ENCODE results near the gene MYH11.

The MYH11 gene

GRCh38 chr16:15856901-15857698 lies at the start of gene MYH11:
TSS of gene MYH11 (minus strand) at chr16:15857028. CDS start at chr16:15838252, 18,776 bp downstream.
- Histone ChIP-seq H3K4me2 (ENCODE audit: low read length) (peak within 1 kb of the TSS; percentile 6; the same call in 1 of the 2 replicates), H3K4me1 (ENCODE audit: insufficient read depth, low read length, severe bottlenecking) (peaks cover 9% of the 10 kb centered on the region), H3K9ac (ENCODE audit: low read length) (no peak within 1 kb of the TSS), H3K9me3 (ENCODE audit: low read length) (no peaks in the 10 kb centered on the region), H3K4me3 (ENCODE audit: low read depth, low read length, poor library complexity, severe bottlenecking) (no peak within 1 kb of the TSS), H4K20me1 (ENCODE audit: insufficient read depth, low read length) (no peaks in the 10 kb centered on the region), H3K36me3 (ENCODE audit: insufficient read depth, low read length) (no peaks in the 10 kb centered on the region), H3K79me2 (ENCODE audit: insufficient read depth, low read length) (no peaks in the 10 kb centered on the region), H3K27ac (ENCODE audit: low read depth, low read length, poor library complexity, severe bottlenecking) (no peak within 1 kb of the TSS), H3K27me3 (ENCODE audit: insufficient read depth, low read length) (peaks cover 17% of the 10 kb centered on the region; the same call in 1 of the 2 replicates), H3F3A (ENCODE audit: insufficient read depth, low read length) (no peaks in the 10 kb centered on the region), H2AFZ (ENCODE audit: low read length) (no peak within 1 kb of the TSS), H3K9me2 (ENCODE audit: low read depth, low read length) (no peaks in the 10 kb centered on the region)
- TF ChIP-seq, protein P1, sequence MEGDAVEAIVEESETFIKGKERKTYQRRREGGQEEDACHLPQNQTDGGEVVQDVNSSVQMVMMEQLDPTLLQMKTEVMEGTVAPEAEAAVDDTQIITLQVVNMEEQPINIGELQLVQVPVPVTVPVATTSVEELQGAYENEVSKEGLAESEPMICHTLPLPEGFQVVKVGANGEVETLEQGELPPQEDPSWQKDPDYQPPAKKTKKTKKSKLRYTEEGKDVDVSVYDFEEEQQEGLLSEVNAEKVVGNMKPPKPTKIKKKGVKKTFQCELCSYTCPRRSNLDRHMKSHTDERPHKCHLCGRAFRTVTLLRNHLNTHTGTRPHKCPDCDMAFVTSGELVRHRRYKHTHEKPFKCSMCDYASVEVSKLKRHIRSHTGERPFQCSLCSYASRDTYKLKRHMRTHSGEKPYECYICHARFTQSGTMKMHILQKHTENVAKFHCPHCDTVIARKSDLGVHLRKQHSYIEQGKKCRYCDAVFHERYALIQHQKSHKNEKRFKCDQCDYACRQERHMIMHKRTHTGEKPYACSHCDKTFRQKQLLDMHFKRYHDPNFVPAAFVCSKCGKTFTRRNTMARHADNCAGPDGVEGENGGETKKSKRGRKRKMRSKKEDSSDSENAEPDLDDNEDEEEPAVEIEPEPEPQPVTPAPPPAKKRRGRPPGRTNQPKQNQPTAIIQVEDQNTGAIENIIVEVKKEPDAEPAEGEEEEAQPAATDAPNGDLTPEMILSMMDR (IDR thresholded peaks at IDR 0.05; ENCODE audit: low read length) = no peak
- TF ChIP-seq EZH2 (IDR thresholded peaks at IDR 0.05; ENCODE audit: borderline replicate concordance, low read length) = no peak

- TF ChIP-seq, protein P1 (IDR thresholded peaks at IDR 0.05; ENCODE audit: low read length) = no peak
- no peak for TF ChIP-seq EZH2 (IDR thresholded peaks at IDR 0.05; ENCODE audit: borderline replicate concordance, low read length)
- Histone ChIP-seq H3K4me3 (ENCODE audit: low read depth, low read length, poor library complexity, severe bottlenecking) (no peak overlapping the region), H3K27ac (ENCODE audit: low read depth, low read length, poor library complexity, severe bottlenecking) (no peak overlapping the region)
Observed at GRCh38 chr16:15906439-15906838, 49.6 kb upstream of the MYH11 start.

DNA sequence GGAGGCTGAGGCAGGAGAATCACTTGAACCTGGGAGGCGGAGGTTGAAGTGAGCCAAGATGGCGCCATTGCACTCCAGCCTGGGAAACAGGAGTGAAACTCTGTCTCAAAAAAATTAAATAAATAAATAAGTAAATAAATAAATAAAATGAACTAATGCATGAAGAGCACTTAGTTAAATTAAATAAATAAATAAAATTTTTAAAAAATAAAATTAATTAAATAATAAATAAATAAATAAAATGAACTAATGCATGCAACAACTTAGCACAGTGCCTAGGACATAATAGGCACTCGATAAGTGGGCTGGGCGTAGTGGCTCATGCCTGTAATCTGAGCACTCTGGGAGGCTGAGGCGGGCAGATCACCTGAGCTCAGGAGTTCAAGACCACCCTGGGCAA lies 47.1 kb upstream of the MYH11 start:
- Histone ChIP-seq H3K9me2 (ENCODE audit: low read depth, low read length) (no peaks in the 10 kb centered on the region), H3K9me3 (ENCODE audit: low read length) (no peaks in the 10 kb centered on the region), H2AFZ (ENCODE audit: low read length) (no peak overlapping the region), H3K36me3 (ENCODE audit: insufficient read depth, low read length) (no peaks in the 10 kb centered on the region), H3K4me1 (ENCODE audit: insufficient read depth, low read length, severe bottlenecking) (peaks cover 15% of the 10 kb centered on the region), H3K27ac (ENCODE audit: low read depth, low read length, poor library complexity, severe bottlenecking) (no peak overlapping the region), H3K4me3 (ENCODE audit: low read depth, low read length, poor library complexity, severe bottlenecking) (no peak overlapping the region), H3K9ac (ENCODE audit: low read length) (no peak overlapping the region), H3K27me3 (ENCODE audit: insufficient read depth, low read length) (no peaks in the 10 kb centered on the region), H3K79me2 (ENCODE audit: insufficient read depth, low read length) (no peaks in the 10 kb centered on the region), H3K4me2 (ENCODE audit: low read length) (no peak overlapping the region), H3F3A (ENCODE audit: insufficient read depth, low read length) (no peaks in the 10 kb centered on the region), H4K20me1 (ENCODE audit: insufficient read depth, low read length) (no peaks in the 10 kb centered on the region)
- no peak for TF ChIP-seq EZH2 (IDR thresholded peaks at IDR 0.05; ENCODE audit: borderline replicate concordance, low read length)
- TF ChIP-seq, protein P1 (IDR thresholded peaks at IDR 0.05; ENCODE audit: low read length) = no peak

More at GRCh38 chr16:15906439-15906838, 49.6 kb upstream of the MYH11 start:
- Histone ChIP-seq H3K9me2 (ENCODE audit: low read depth, low read length) (no peaks in the 10 kb centered on the region), H3K9me3 (ENCODE audit: low read length) (no peaks in the 10 kb centered on the region), H3K79me2 (ENCODE audit: insufficient read depth, low read length) (no peaks in the 10 kb centered on the region), H3K27me3 (ENCODE audit: insufficient read depth, low read length) (no peaks in the 10 kb centered on the region), H3K9ac (ENCODE audit: low read length) (no peak overlapping the region), H3K36me3 (ENCODE audit: insufficient read depth, low read length) (no peaks in the 10 kb centered on the region), H4K20me1 (ENCODE audit: insufficient read depth, low read length) (no peaks in the 10 kb centered on the region), H2AFZ (ENCODE audit: low read length) (no peak overlapping the region), H3F3A (ENCODE audit: insufficient read depth, low read length) (no peaks in the 10 kb centered on the region), H3K4me1 (ENCODE audit: insufficient read depth, low read length, severe bottlenecking) (peaks cover 10% of the 10 kb centered on the region), H3K4me2 (ENCODE audit: low read length) (no peak overlapping the region)

All from OCI-LY1 (cell line).